T-helper 2 cell (primary cell): ENCODE data around the gene ATG3.
"Not testable (repeated sequence)": the region's sequence is repeated elsewhere in the genome, so short reads cannot be mapped to it uniquely, and the experiment has no call there.

Source experiments
- DNase-seq, 5 experiments: peaks; one replicate each; pipeline versions ENCODE4 v3.0.0 to v3.0.0-alpha.2; 2012 to 2022

ATG3 gene

DNA sequence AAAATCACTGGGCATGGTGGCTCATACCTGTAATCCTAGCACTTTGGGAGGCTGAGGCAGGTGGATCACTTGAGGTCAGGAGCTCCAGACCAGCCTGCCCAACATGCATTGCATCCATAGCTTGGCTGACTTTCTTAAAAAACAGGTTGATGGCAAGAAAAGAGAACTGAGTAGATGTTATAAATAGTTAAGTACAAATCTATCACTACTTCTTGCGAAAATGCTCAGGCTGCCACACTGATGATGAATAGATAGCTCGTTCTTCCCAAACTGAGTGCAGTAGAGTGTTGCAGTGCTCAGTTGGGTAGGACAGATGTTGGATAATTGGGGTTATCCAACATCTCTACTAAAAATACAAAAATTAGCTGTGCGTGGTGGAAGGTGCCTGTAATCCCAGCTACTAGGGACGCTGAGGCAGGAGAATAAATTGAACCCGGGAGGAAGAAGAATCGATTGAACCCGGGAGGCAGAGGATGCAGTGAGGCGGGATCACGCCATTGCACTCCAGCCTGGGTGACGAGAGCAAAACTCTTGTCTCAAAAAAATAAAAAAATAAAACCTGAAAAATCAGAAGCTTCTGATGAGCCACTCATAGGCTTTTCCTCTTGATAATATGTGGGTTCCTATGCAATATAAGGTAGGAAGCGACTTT lies 63.7 kb downstream of the ATG3 start:
- peak in 1 of 5 experiments; percentile 45 for DNase-seq

GRCh38 chr3:112496366-112497067 lies 65.2 kb downstream of the ATG3 start:
- no peak for DNase-seq

DNA sequence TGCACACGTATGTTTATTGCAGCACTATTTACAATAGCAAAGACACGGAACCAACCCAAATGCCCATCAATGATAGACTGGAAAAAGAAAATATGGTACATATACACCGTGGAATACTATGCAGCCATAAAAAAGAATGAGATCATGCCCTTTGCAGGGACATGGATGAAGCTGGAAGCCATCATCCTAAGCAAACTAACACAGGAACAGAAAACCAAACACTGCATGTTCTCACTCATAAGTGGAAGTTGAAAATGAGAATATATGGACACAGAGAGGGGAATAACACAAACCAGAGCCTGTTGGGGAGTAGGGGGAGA lies 67.4 kb downstream of the ATG3 start:
- not testable (repeated sequence) for DNase-seq

DNA sequence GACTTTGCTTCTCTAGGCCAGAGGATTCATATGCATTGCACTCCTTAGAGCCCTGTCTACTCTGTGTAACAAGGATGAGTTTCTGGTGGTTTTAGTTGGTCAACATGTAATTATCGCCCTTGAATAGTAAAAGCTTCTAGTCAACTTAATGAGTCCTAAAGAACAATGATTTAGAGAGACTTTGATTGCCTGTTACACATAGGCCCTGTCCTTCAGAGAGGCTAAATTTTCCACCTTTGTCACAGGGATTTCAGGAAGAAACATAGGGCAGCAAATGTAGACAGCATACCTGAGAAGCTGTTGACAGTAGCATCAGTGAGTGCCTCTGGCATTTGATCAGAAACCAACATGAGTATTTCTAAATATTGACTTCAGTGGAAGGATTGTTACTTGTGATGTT lies 69.6 kb downstream of the ATG3 start:
- DNase-seq, result no peak

- no peak for DNase-seq
These were observed 70.4 kb downstream of the ATG3 start for GRCh38 chr3:112491373-112491772.

- no peak for DNase-seq
These were observed 71.9 kb downstream of the ATG3 start for GRCh38 chr3:112489674-112490479.

DNA sequence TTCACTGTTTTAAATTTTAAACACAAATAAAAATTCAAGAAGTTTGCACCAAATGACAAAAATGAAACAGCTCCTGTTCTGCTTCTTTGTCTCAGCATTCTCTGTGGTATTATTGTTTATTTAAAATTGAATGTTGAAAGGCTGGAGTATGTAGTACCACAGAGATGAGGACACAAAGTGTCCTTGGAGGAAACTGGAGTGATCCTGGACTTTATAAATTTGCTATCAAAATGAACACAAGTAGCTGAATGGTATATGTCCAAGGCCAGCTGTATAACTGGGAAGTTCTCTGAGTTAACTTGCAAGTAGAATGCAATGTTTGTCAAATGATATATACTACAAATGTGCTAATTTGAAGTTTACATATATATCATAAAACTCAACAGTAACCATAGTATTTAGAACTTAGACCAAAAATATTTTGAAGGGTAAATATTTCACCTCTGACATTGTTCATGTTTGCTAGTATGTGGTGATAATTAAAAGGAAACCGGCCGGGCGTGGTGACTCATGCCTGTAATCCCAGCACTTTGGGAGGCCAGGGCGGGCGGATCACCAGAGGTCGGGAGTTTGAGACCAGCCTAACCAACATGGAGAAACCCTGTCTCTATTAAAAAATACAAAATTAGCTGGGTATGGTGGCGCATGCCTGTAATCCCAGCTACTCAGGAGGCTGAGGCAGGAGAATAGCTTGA lies 74.8 kb downstream of the ATG3 start:
- no peak for DNase-seq

DNA sequence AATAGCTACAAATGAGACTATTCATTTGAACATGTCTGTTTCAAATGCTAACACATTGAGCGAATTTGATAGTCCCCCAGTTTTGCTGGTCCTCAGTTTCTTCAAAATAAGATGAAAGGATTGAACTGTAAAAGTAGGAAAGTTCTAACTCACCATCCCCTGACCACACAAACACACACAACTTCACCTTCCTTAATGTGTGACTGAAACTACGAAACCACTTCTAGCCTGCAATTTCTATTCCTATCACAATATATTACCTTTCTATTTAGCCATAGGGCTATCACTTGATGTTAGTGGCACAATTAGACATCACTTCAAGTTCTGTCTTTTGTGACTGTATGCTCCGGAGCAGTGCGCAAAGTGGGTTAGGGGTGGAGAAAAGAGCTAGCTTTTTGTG lies 77.4 kb downstream of the ATG3 start:
- DNase-seq, result no peak

DNA sequence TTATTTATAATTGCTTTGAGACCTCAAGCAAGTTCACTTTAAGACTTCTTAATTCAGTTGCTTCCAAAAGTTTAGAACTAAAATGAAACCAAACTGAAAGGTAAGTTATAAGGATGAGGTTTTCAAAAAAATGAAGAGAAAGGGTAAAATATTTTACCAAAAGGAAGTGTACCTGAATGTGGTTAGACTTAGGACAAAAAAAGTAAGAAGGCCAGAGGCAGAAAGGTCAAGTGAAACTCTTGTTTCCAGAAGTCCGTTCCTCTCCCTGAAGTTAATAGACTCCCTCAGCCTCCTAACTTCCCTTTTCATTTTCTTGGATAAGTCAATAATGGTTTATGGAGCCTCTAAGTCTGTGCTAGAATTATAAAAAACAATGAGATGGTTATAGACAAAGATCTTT lies 79.1 kb downstream of the ATG3 start:
- DNase-seq, result no peak
